Right renal cortex interstitium (tissue), 3 donors: Measurements from ENCODE around the gene USP3. TPM values are rescaled to one million over a fixed set of nuclear protein-coding genes. Genes with fewer than 3 reads are reported as not detected.

Experiments used
- DNase-seq, 3 donors: peaks; one replicate each; pipeline ENCODE4 v3.0.0-alpha.2; 2013; ENCODE audit warnings: low read depth in 3 of 3, low spot score in 2 of 3
- polyA plus RNA-seq, 3 donors: library from polyadenylated mRNA; unstranded; fragments of 120-200 nt; gene quantifications; one replicate each; pipeline ENCODE4 v1.2.1, GENCODE V29; 2013; ENCODE audit not compliant: insufficient read length in 3 of 3

USP3 gene
- polyA plus RNA-seq, 3 donors, result 36.9 to 37.5 (median 37.4) TPM

GRCh38 chr15:63494408-63494807, 10.0 kb upstream of the USP3 start:
- no peak for DNase-seq

GRCh38 chr15:63495343-63495742, 9.1 kb upstream of the USP3 start:
- no peak for DNase-seq

GRCh38 chr15:63495780-63496488, 8.5 kb upstream of the USP3 start:
- no peak for DNase-seq

- no peak for DNase-seq
These were observed 6.5 kb upstream of the USP3 start for GRCh38 chr15:63497642-63498467.

GRCh38 chr15:63499175-63499549, 5.2 kb upstream of the USP3 start:
- no peak for DNase-seq

GRCh38 chr15:63499611-63500010, 4.8 kb upstream of the USP3 start:
- DNase-seq, result no peak

- DNase-seq, result no peak
These were observed 3.8 kb upstream of the USP3 start for GRCh38 chr15:63500265-63501250.

GRCh38 chr15:63501256-63502089, 2.9 kb upstream of the USP3 start:
- DNase-seq, result peak in 1 of 3 donors; percentile 32

- no peak for DNase-seq
These were observed 2.1 kb upstream of the USP3 start for GRCh38 chr15:63502137-63502766.

- peak in 1 of 3 donors; percentile 56 for DNase-seq
These were observed 1.3 kb upstream of the USP3 start for GRCh38 chr15:63502843-63503738.

- peak in 1 of 3 donors; percentile 18 for DNase-seq
These were observed 600 bp upstream of the USP3 start for GRCh38 chr15:63503739-63504246.

GRCh38 chr15:63504979-63505841, 817 bp downstream of the USP3 start:
- peak in 1 of 3 donors; percentile 45 for DNase-seq

- DNase-seq, result no peak
These were observed 1.4 kb downstream of the USP3 start for GRCh38 chr15:63505842-63506222.

GRCh38 chr15:63506537-63507035, 2.2 kb downstream of the USP3 start:
- no peak for DNase-seq

GRCh38 chr15:63507878-63508818, 3.8 kb downstream of the USP3 start:
- DNase-seq, result no peak
